HG03469 (cell line): ENCODE measurements around the gene CCDC134.

Experiments used
- ATAC-seq: cut with Tn5 transposase; IDR thresholded peaks from one replicate; pipeline ENCODE4 v1.9.1; 2021; ENCODE audit warnings: mild to moderate bottlenecking, moderate library complexity, moderate number of reproducible peaks; ENCODE audit not compliant: unreplicated experiment

CCDC134 gene

GRCh38 chr22:41874090-41874489 lies 73.6 kb downstream of the CCDC134 start:
- no peak for ATAC-seq

- ATAC-seq: no peak
These were observed 75.2 kb downstream of the CCDC134 start for GRCh38 chr22:41875531-41876270.
